Uterus (tissue), 2 donors: ENCODE data around the gene ZAP70.

Source experiments
- CTCF ChIP-seq, 4 experiments: fragments of 200-600 bp in 2 of 4; fragments of 450-650 bp in 2 of 4; sonication (generic) in 2 of 4; IDR thresholded peaks; one replicate each; pipeline ENCODE4 v1.5.1; 2016 to 2019; ENCODE audit warnings: antibody characterized with exemption in 4 of 4, mild to moderate bottlenecking in 2 of 4, moderate library complexity in 1 of 4
- POLR2A ChIP-seq, 2 donors: fragments of 450-650 bp; IDR thresholded peaks; one replicate each; pipeline ENCODE4 v1.6.1; 2016; ENCODE audit warnings: antibody characterized with exemption in 2 of 2, mild to moderate bottlenecking in 1 of 2, moderate library complexity in 1 of 2

GRCh38 chr2:97706112-97706511 lies 7.3 kb upstream of the ZAP70 start:
- TF ChIP-seq CTCF (IDR thresholded peaks at IDR 0.05) = no peak
- TF ChIP-seq POLR2A (IDR thresholded peaks at IDR 0.05) = no peak
